ENCODE results near the gene SHF.

GRCh38 chr15:45149060-45149459 lies 38.7 kb downstream of the SHF start:
- TF ChIP-seq POLR2AphosphoS5 (IDR thresholded peaks at IDR 0.05; ENCODE audit: low read depth, low read length): no peak
- no peak for TF ChIP-seq POLR2A (IDR thresholded peaks at IDR 0.05; ENCODE audit: low read depth, low read length)
- TF ChIP-seq TAF1 (IDR thresholded peaks at IDR 0.05; ENCODE audit: borderline replicate concordance, low read depth, low read length): no peak

All from GM12892 (cell line).